IPS-NIHi7 (cell line): ENCODE data around the gene CCDC194.
"Not testable (repeated sequence)": the region's sequence is repeated elsewhere in the genome, so short reads cannot be mapped to it uniquely, and the experiment has no call there.

ENCODE experiments used
- DNase-seq: peaks from one replicate; pipeline ENCODE4 v3.0.0; 2012; ENCODE audit warnings: mixed read lengths; ENCODE audit errors: extremely low spot score

CCDC194 gene

GRCh38 chr19:17376935-17377600 is 16.9 kb downstream of the CCDC194 start, which contains the start of gene PLVAP:
TSS of gene PLVAP (minus strand) at chr19:17377342. CDS start at chr19:17377288, 54 bp downstream.
- DNase-seq: no peak

- no peak for DNase-seq
These were observed 23.9 kb downstream of the CCDC194 start for GRCh38 chr19:17370026-17370587.

- no peak for DNase-seq
These were observed 28.6 kb downstream of the CCDC194 start for GRCh38 chr19:17365361-17365760.

- not testable (repeated sequence) for DNase-seq
These were observed 30.0 kb downstream of the CCDC194 start for GRCh38 chr19:17363852-17364605.

GRCh38 chr19:17359905-17360800 is 33.8 kb downstream of the CCDC194 start:
- no peak for DNase-seq

GRCh38 chr19:17358395-17358794 is 35.6 kb downstream of the CCDC194 start:
- DNase-seq: no peak

- DNase-seq: no peak
These were observed 36.3 kb downstream of the CCDC194 start for GRCh38 chr19:17357724-17358123.

GRCh38 chr19:17357078-17357666 is 36.8 kb downstream of the CCDC194 start:
- DNase-seq: no peak

GRCh38 chr19:17353386-17353785 is 40.6 kb downstream of the CCDC194 start:
- DNase-seq: no peak

- no peak for DNase-seq
These were observed 41.3 kb downstream of the CCDC194 start for GRCh38 chr19:17352608-17353280.

GRCh38 chr19:17351815-17352435 is 42.1 kb downstream of the CCDC194 start:
- DNase-seq: no peak

- DNase-seq: peak; percentile 72
These were observed 45.3 kb downstream of the CCDC194 start for GRCh38 chr19:17348700-17349099.

- DNase-seq: no peak
These were observed 46.1 kb downstream of the CCDC194 start for GRCh38 chr19:17347877-17348276.

- no peak for DNase-seq
These were observed 46.6 kb downstream of the CCDC194 start for GRCh38 chr19:17347361-17347760.

- DNase-seq: peak; percentile 88
These were observed 47.8 kb downstream of the CCDC194 start for GRCh38 chr19:17346109-17346671.

GRCh38 chr19:17341845-17342244 is 52.2 kb downstream of the CCDC194 start:
- DNase-seq: no peak

GRCh38 chr19:17341386-17341785 is 52.6 kb downstream of the CCDC194 start:
- no peak for DNase-seq

- no peak for DNase-seq
These were observed 53.1 kb downstream of the CCDC194 start for GRCh38 chr19:17340871-17341357.
